Endodermal cell (in vitro differentiated cells): ENCODE measurements around the gene PLXNA2. TPM values are rescaled to one million over a fixed set of nuclear protein-coding genes. Genes with fewer than 3 reads are reported as not detected.
A peak's percentile ranks its signal among the peaks of the same experiment; 100 is the strongest.

Experiments used
- DNase-seq: peaks from one replicate; pipeline ENCODE4 v3.0.0-alpha.2; 2017
- H3K27ac ChIP-seq: 2 replicates; pipeline ENCODE4 v1.5.1; 2013; ENCODE audit warnings: mild to moderate bottlenecking, low read depth, low read length, moderate library complexity
- H3K27me3 ChIP-seq: 2 replicates; pipeline ENCODE4 v1.6.1; 2013; ENCODE audit warnings: mild to moderate bottlenecking, low read length, moderate library complexity; ENCODE audit not compliant: insufficient read depth, control insufficient read depth, poor library complexity, severe bottlenecking
- H3K36me3 ChIP-seq: 2 replicates; pipeline ENCODE4 v1.7.0; 2013; ENCODE audit warnings: mild to moderate bottlenecking, low read length, moderate library complexity; ENCODE audit not compliant: control insufficient read depth, insufficient read depth
- H3K4me1 ChIP-seq: one replicate; pipeline ENCODE4 v1.7.0; 2013; ENCODE audit warnings: low read length; ENCODE audit not compliant: control insufficient read depth, insufficient read depth
- H3K4me3 ChIP-seq: 2 replicates; pipeline ENCODE4 v1.5.1; 2013; ENCODE audit warnings: mild to moderate bottlenecking, low read length, moderate library complexity
- H3K9ac ChIP-seq: 2 replicates; pipeline ENCODE4 v1.6.1; 2013; ENCODE audit warnings: mild to moderate bottlenecking, low read length, moderate library complexity; ENCODE audit not compliant: poor library complexity, severe bottlenecking; ENCODE audit errors: extremely low read depth
- H3K9me3 ChIP-seq: 2 replicates; pipeline ENCODE4 v1.6.1; 2013; ENCODE audit warnings: mild to moderate bottlenecking, low read length, moderate library complexity; ENCODE audit not compliant: control insufficient read depth
- H3K27ac Mint-ChIP-seq: 2 replicates; pipeline ENCODE4 v1.8.0; 2020; ENCODE audit warnings: mixed read lengths
- H3K27me3 Mint-ChIP-seq: 2 replicates; pipeline ENCODE4 v1.8.0; 2021; ENCODE audit warnings: mild to moderate bottlenecking, mixed read lengths; ENCODE audit not compliant: insufficient read depth
- H3K36me3 Mint-ChIP-seq: 2 replicates; pipeline ENCODE4 v1.8.0; 2020; ENCODE audit warnings: low read depth, mixed read lengths
- H3K4me1 Mint-ChIP-seq: 2 replicates; pipeline ENCODE4 v1.8.0; 2020; ENCODE audit warnings: mixed read lengths
- H3K4me3 Mint-ChIP-seq: 2 replicates; pipeline ENCODE4 v1.8.0; 2020; ENCODE audit warnings: mild to moderate bottlenecking, moderate library complexity, mixed read lengths
- H3K9me3 Mint-ChIP-seq: 2 replicates; pipeline ENCODE4 v1.8.0; 2020; ENCODE audit warnings: mild to moderate bottlenecking, mixed read lengths
- WGBS, 2 experiments: methylation state at CpG; one replicate each; pipeline versions ENCODE4 v1.1.5 to v1.1.7; 2013; ENCODE audit warnings: missing lambda C conversion rate in 2 of 2, mixed read lengths in 1 of 2; ENCODE audit not compliant: insufficient coverage in 1 of 2, insufficient read length in 1 of 2; 5-methylcytosine and 5-hydroxymethylcytosine counted together
- total RNA-seq, 2 donors: library from RNA; stranded (reverse); fragmentation: NEBNext Ultra II Directional in 1 of 2; extraction: Animal tissue kit (Norgen Biotek cat#: 25700) in 1 of 2; gene quantifications; 2 replicates in 1 of 2; 3 replicates in 1 of 2; pipeline ENCODE4 v1.2.1, GENCODE V29; 2021
- TF ChIP-seq, protein P1 (sequence below): fragments of 200-600 bp; sonication (generic); conservative IDR thresholded peaks from 2 replicates; pipeline ENCODE4 v1.5.0; 2021; ENCODE audit warnings: antibody characterized with exemption, mild to moderate bottlenecking

Gene PLXNA2
- total RNA-seq, 2 donors from 2014 or later: 61.2 to 86.1 TPM

GRCh38 chr1:208111646-208112190 lies 132.5 kb downstream of the PLXNA2 start:
- no peaks in the 10 kb centered on the region for H3K9me3 ChIP-seq
- Mint-ChIP-seq H3K4me1 (peaks cover 57% of the 10 kb centered on the region), H3K27me3 (no peaks in the 10 kb centered on the region), H3K9me3 (no peaks in the 10 kb centered on the region), H3K4me3 (no peak overlapping the region), H3K36me3 (peaks cover 23% of the 10 kb centered on the region), H3K27ac (peak overlapping the region; percentile 72)
- no peaks in the 10 kb centered on the region for H3K27me3 ChIP-seq
- H3K9ac ChIP-seq: no peak overlapping the region
- H3K4me1 ChIP-seq: peaks cover 28% of the 10 kb centered on the region
- peaks cover 72% of the 10 kb centered on the region for H3K36me3 ChIP-seq
- H3K27ac ChIP-seq: no peak overlapping the region
- DNase-seq: no peak
- no peak overlapping the region for H3K4me3 ChIP-seq
- TF ChIP-seq, protein P1, sequence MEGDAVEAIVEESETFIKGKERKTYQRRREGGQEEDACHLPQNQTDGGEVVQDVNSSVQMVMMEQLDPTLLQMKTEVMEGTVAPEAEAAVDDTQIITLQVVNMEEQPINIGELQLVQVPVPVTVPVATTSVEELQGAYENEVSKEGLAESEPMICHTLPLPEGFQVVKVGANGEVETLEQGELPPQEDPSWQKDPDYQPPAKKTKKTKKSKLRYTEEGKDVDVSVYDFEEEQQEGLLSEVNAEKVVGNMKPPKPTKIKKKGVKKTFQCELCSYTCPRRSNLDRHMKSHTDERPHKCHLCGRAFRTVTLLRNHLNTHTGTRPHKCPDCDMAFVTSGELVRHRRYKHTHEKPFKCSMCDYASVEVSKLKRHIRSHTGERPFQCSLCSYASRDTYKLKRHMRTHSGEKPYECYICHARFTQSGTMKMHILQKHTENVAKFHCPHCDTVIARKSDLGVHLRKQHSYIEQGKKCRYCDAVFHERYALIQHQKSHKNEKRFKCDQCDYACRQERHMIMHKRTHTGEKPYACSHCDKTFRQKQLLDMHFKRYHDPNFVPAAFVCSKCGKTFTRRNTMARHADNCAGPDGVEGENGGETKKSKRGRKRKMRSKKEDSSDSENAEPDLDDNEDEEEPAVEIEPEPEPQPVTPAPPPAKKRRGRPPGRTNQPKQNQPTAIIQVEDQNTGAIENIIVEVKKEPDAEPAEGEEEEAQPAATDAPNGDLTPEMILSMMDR: no peak
- WGBS, 2 experiments: 67 to 89% methylated on average over 3 to 4 of the region's 4 CpGs

DNA sequence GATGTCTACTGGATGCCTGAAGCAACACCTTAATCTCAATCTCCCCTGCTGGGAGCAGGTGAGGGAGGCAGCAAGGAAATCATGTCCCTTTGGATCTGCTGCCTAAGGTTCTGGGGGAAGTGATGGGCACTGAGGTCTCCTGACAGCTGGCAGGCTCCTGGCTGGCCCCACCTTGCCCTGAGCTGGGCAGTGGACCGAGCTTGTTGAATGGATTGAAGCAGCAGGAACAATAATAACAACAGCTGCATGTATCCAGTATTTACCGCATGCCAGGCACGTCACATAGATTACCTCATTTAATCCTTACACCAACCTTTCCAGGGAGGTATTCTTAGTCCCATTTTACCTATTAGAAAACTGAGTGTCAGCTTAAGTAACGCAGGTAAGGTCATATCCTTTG lies 133.9 kb downstream of the PLXNA2 start:
- peak; percentile 55 for DNase-seq
- no peaks in the 10 kb centered on the region for H3K9me3 Mint-ChIP-seq
- peaks cover 52% of the 10 kb centered on the region for H3K4me1 Mint-ChIP-seq
- H3K36me3 Mint-ChIP-seq: peaks cover 23% of the 10 kb centered on the region
- peak overlapping the region; percentile 86 for H3K27ac Mint-ChIP-seq
- no peak overlapping the region for H3K4me3 Mint-ChIP-seq
- TF ChIP-seq, protein P1: no peak
- no peaks in the 10 kb centered on the region for H3K27me3 ChIP-seq
- 93 to 96% methylated on average over 4 of the region's 4 CpGs for WGBS, 2 experiments
- H3K27me3 Mint-ChIP-seq: no peaks in the 10 kb centered on the region
- H3K9me3 ChIP-seq: no peaks in the 10 kb centered on the region
- peaks cover 78% of the 10 kb centered on the region for H3K36me3 ChIP-seq
- H3K27ac ChIP-seq: no peak overlapping the region
- no peak overlapping the region for H3K4me3 ChIP-seq
- peaks cover 32% of the 10 kb centered on the region for H3K4me1 ChIP-seq
- H3K9ac ChIP-seq: no peak overlapping the region

DNA sequence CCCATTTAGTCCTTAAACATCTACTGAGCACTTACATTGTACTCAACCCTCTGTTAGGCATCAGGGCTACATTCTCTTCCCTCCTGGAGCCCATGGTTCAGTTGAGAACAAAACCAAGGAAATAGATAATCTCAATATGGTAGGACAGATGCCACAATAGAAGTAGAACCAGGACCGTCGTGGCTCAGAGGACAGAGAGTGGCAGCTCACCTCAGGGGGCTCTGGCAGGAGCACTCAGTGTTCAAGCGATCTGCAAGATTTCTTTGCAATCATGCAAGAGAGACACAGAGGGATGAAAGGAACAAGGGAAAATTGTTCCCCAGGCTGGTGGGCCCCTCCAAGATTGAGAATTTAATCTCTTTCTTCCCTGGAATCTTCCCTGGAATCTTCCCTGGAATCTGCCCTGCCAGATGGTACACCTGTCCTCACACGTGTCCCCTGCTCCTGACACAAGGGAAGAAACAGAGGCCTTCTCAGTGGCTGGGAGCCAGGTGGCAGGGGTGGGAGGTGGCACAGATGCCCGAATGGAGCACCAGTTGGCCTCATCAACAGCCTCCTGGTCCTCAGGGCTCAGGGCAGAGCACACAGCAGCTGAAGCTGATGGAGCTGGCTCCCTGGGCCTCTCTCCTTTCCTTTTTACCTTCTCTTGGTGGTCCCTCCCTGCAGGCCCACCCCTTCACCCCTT lies 135.4 kb downstream of the PLXNA2 start:
- Mint-ChIP-seq H3K27ac (peak overlapping the region; percentile 57), H3K4me3 (no peak overlapping the region), H3K4me1 (peaks cover 65% of the 10 kb centered on the region), H3K36me3 (peaks cover 28% of the 10 kb centered on the region), H3K9me3 (no peaks in the 10 kb centered on the region), H3K27me3 (no peaks in the 10 kb centered on the region)
- H3K27ac ChIP-seq: no peak overlapping the region
- no peaks in the 10 kb centered on the region for H3K9me3 ChIP-seq
- WGBS, 2 experiments: 91 to 96% methylated on average over 4 to 5 of the region's 5 CpGs
- peak; percentile 52 for DNase-seq
- peaks cover 78% of the 10 kb centered on the region for H3K36me3 ChIP-seq
- no peak overlapping the region for H3K9ac ChIP-seq
- H3K4me1 ChIP-seq: peaks cover 38% of the 10 kb centered on the region
- TF ChIP-seq, protein P1: no peak
- H3K27me3 ChIP-seq: no peaks in the 10 kb centered on the region
- H3K4me3 ChIP-seq: no peak overlapping the region
